Measurements from ENCODE around the gene WDTC1.
"Not testable (repeated sequence)": the region's sequence is repeated elsewhere in the genome, so short reads cannot be mapped to it uniquely, and the experiment has no call there.

The WDTC1 gene

DNA sequence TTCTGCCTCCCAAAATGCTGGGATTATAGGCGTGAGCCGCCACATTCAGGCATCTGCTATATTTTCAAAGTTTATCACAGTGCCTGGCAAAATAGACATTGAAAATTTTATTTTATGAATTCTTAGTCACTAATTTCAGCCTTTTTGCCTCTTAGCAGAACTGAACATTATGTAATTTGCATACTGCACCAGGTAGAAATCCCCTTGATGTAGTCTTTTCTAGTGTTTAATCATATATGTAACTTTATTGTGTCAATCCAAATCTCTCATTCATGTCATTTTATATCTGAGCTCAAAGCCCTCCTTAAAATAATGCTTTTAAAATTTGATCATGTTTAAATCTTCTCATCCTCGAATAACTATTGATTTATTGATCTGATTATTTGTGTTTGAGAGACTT, 19.2 kb downstream of the WDTC1 start:
- H3K4me1 ChIP-seq (ENCODE audit: control insufficient read depth, insufficient read depth, low read length): no peaks in the 10 kb centered on the region
- H3K9me3 ChIP-seq (ENCODE audit: control insufficient read depth, insufficient read depth, low read depth, low read length): no peaks in the 10 kb centered on the region
- no peaks in the 10 kb centered on the region for H3K27me3 ChIP-seq (ENCODE audit: control insufficient read depth, insufficient read depth, low read length)
- no peaks in the 10 kb centered on the region for H3K36me3 ChIP-seq (ENCODE audit: control insufficient read depth, insufficient read depth, low read length)
- no peak overlapping the region for H3K27ac ChIP-seq (ENCODE audit: low read depth, low read length)
- no peak overlapping the region for H3K9ac ChIP-seq (ENCODE audit: low read length)
- H3K4me3 ChIP-seq (ENCODE audit: low read depth, low read length): no peak overlapping the region

DNA sequence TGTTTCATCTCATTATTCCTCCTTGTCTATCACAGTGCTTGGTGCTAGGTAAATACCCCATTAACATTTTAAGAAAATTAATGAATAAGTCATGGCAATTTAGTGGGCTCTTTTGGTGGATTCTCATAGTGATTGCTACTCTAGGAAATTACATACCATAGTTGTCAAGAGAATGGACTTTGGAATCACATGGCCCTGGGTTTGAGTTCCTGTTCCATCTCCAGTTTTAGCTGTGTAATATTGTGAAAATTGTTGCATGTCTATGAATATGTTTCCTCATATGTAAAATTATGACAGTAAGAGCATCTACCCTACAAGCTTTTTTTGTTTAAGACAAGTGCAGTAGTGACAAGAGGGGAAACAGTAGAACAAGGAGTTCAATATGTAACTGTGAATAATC, 20.7 kb downstream of the WDTC1 start:
- no peaks in the 10 kb centered on the region for H3K36me3 ChIP-seq (ENCODE audit: control insufficient read depth, insufficient read depth, low read length)
- no peak overlapping the region for H3K27ac ChIP-seq (ENCODE audit: low read depth, low read length)
- no peak overlapping the region for H3K4me3 ChIP-seq (ENCODE audit: low read depth, low read length)
- no peaks in the 10 kb centered on the region for H3K9me3 ChIP-seq (ENCODE audit: control insufficient read depth, insufficient read depth, low read depth, low read length)
- no peak overlapping the region for H3K9ac ChIP-seq (ENCODE audit: low read length)
- no peaks in the 10 kb centered on the region for H3K27me3 ChIP-seq (ENCODE audit: control insufficient read depth, insufficient read depth, low read length)
- H3K4me1 ChIP-seq (ENCODE audit: control insufficient read depth, insufficient read depth, low read length): no peaks in the 10 kb centered on the region

DNA sequence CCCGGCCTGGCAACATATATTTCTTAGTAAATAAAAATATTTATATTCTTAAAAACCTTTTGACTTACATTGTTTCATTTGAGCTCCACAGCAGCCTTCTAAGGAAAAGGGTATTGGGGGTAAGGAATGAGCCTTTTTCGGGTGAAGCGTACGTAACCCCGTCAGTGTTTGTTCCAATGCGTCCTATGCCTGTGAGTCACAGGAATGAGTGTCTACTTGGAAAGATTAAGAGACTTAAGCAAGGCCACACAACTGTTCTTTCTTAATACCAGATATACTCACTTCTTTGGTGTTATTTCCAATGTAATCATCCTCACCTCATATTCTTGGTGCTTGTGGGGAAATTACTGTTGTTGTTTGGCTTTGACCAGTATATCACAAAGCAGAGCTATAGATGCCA, 22.7 kb downstream of the WDTC1 start:
- Histone ChIP-seq H3K27ac (ENCODE audit: low read depth, low read length) (no peak overlapping the region), H3K36me3 (ENCODE audit: control insufficient read depth, insufficient read depth, low read length) (no peaks in the 10 kb centered on the region), H3K27me3 (ENCODE audit: control insufficient read depth, insufficient read depth, low read length) (no peaks in the 10 kb centered on the region), H3K4me3 (ENCODE audit: low read depth, low read length) (no peak overlapping the region), H3K9ac (ENCODE audit: low read length) (no peak overlapping the region), H3K9me3 (ENCODE audit: control insufficient read depth, insufficient read depth, low read depth, low read length) (no peaks in the 10 kb centered on the region), H3K4me1 (ENCODE audit: control insufficient read depth, insufficient read depth, low read length) (no peaks in the 10 kb centered on the region)

DNA sequence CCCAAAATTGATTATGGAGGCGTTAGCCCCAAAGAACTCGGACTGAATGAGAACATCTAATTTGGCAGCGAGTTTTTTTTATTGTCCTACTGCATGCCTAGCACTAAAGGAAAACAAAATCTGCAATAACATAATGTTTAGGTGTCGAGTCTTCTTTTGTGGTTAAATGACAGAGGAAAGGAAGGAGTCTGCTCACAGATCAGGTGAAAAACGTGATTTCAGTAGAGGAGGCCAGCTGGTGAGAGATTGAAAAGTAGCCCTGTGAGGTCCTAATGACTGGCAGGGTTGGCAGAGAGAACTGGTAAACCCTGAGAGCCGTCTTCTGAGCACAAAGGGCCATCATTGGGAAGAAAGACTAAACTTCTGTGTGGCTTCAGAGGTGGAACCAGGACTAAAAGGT, 24.2 kb downstream of the WDTC1 start:
- peaks cover 4% of the 10 kb centered on the region; the same call in 1 of the 2 replicates for H3K36me3 ChIP-seq (ENCODE audit: control insufficient read depth, insufficient read depth, low read length)
- H3K27ac ChIP-seq (ENCODE audit: low read depth, low read length): no peak overlapping the region
- H3K4me1 ChIP-seq (ENCODE audit: control insufficient read depth, insufficient read depth, low read length): no peaks in the 10 kb centered on the region
- no peak overlapping the region for H3K9ac ChIP-seq (ENCODE audit: low read length)
- H3K27me3 ChIP-seq (ENCODE audit: control insufficient read depth, insufficient read depth, low read length): no peaks in the 10 kb centered on the region
- H3K4me3 ChIP-seq (ENCODE audit: low read depth, low read length): no peak overlapping the region
- no peaks in the 10 kb centered on the region for H3K9me3 ChIP-seq (ENCODE audit: control insufficient read depth, insufficient read depth, low read depth, low read length)

DNA sequence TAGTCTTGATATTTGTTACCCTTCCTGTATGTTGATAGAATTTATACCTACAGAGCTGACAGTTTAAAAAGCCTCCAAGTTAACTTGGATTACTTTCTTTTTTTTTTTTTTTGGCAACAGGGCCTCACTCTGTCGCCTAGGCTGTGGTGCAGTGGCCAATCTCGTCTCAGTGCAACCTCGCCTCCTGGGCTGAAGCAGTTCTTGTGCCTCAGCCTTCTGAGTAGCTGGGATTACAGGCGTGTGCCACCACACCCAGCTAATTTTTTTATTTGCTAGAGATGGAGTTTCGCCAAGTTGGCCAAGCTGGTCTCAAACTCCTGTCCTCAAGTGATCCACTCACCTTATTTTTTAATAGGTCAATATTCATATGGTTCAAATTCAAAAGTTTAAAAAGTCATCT, 32.7 kb downstream of the WDTC1 start:
- Histone ChIP-seq H3K36me3 (ENCODE audit: control insufficient read depth, insufficient read depth, low read length) (peaks cover 6% of the 10 kb centered on the region; the same call in 1 of the 2 replicates), H3K9ac (ENCODE audit: low read length) (no peak overlapping the region)

DNA sequence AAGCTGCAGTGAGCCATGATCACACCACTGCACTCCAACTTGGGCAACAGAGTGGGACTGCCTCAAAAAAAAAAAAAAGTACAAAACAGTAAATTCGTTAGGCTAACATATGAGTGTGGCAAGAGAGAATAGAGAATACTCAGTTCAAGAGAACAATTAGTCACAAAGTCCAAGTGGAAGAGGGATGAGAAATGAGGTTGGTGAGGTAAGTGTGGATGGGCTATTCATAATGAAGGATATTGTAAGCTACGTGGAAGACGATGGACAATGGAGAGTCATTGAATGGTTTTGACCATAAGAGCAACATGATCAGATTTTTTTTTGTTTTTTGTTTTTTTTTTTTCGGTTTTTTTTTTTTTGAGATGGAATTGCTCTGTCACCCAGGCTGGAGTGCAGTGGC, 34.8 kb downstream of the WDTC1 start:
- Histone ChIP-seq H3K4me3 (ENCODE audit: low read depth, low read length) (no peak overlapping the region), H3K27ac (ENCODE audit: low read depth, low read length) (no peak overlapping the region), H3K9ac (ENCODE audit: low read length) (no peak overlapping the region), H3K4me1 (ENCODE audit: control insufficient read depth, insufficient read depth, low read length) (no peaks in the 10 kb centered on the region), H3K9me3 (ENCODE audit: control insufficient read depth, insufficient read depth, low read depth, low read length) (no peaks in the 10 kb centered on the region), H3K36me3 (ENCODE audit: control insufficient read depth, insufficient read depth, low read length) (no peaks in the 10 kb centered on the region), H3K27me3 (ENCODE audit: control insufficient read depth, insufficient read depth, low read length) (no peaks in the 10 kb centered on the region)

More for the DNA sequence above, 32.7 kb downstream of the WDTC1 start:
- no peak overlapping the region for H3K4me3 ChIP-seq (ENCODE audit: low read depth, low read length)
- no peak overlapping the region for H3K27ac ChIP-seq (ENCODE audit: low read depth, low read length)
- H3K27me3 ChIP-seq (ENCODE audit: control insufficient read depth, insufficient read depth, low read length): no peaks in the 10 kb centered on the region
- H3K4me1 ChIP-seq (ENCODE audit: control insufficient read depth, insufficient read depth, low read length): no peaks in the 10 kb centered on the region
- H3K9me3 ChIP-seq (ENCODE audit: control insufficient read depth, insufficient read depth, low read depth, low read length): no peaks in the 10 kb centered on the region

DNA sequence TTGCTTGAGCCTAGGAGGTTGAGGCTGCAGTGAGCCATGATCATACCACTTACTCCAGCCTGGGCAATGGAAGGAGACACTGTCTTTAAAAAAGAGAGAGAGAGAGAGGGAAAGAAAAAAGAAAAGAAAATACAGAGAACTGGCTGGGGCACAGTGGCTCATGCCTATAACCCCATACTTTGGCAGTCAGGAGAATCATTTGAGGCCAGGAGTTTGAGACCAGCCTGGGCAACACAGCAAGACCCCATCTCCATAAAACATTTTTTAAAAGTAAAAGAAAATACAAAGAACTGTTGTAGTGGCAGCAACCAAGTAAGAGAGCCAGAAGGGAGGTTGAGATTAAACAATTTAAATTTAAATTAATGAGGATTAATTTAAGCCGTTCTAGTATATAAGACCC, 39.8 kb downstream of the WDTC1 start:
- no peak overlapping the region for H3K4me3 ChIP-seq (ENCODE audit: low read depth, low read length)
- H3K36me3 ChIP-seq (ENCODE audit: control insufficient read depth, insufficient read depth, low read length): no peaks in the 10 kb centered on the region
- 0 out of 2 replicates have a peak, but pooled peaks cover 2% of the 10 kb centered on the region for H3K9me3 ChIP-seq (ENCODE audit: control insufficient read depth, insufficient read depth, low read depth, low read length)

DNA sequence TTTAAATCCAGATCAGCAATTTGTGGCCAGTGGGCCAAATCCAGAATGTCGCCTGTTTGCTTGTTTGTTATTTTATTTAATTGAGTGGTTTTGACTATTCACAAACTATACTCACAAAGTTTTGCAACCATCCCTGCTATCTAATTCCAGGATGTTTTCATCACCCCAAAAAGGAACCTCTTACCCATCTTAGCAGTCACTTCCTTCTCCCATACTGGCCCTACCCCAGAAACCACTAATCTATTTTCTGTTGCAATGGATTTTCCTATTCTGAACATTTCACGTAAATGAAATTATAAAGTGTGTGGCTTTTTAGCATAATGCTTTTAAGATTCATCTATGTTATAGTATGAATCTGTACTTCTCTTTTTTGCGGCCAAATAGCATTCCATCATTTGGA, 41.3 kb downstream of the WDTC1 start:
- H3K27me3 ChIP-seq (ENCODE audit: control insufficient read depth, insufficient read depth, low read length): no peaks in the 10 kb centered on the region
- H3K36me3 ChIP-seq (ENCODE audit: control insufficient read depth, insufficient read depth, low read length): no peaks in the 10 kb centered on the region
- H3K9ac ChIP-seq (ENCODE audit: low read length): no peak overlapping the region
- no peak overlapping the region for H3K27ac ChIP-seq (ENCODE audit: low read depth, low read length)
- no peaks in the 10 kb centered on the region for H3K4me1 ChIP-seq (ENCODE audit: control insufficient read depth, insufficient read depth, low read length)
- no peak overlapping the region for H3K4me3 ChIP-seq (ENCODE audit: low read depth, low read length)
- H3K9me3 ChIP-seq (ENCODE audit: control insufficient read depth, insufficient read depth, low read depth, low read length): 0 out of 2 replicates have a peak, but pooled peaks cover 2% of the 10 kb centered on the region

More for the DNA sequence above, 39.8 kb downstream of the WDTC1 start:
- H3K27ac ChIP-seq (ENCODE audit: low read depth, low read length): no peak overlapping the region
- H3K27me3 ChIP-seq (ENCODE audit: control insufficient read depth, insufficient read depth, low read length): no peaks in the 10 kb centered on the region
- H3K9ac ChIP-seq (ENCODE audit: low read length): no peak overlapping the region
- no peaks in the 10 kb centered on the region for H3K4me1 ChIP-seq (ENCODE audit: control insufficient read depth, insufficient read depth, low read length)

DNA sequence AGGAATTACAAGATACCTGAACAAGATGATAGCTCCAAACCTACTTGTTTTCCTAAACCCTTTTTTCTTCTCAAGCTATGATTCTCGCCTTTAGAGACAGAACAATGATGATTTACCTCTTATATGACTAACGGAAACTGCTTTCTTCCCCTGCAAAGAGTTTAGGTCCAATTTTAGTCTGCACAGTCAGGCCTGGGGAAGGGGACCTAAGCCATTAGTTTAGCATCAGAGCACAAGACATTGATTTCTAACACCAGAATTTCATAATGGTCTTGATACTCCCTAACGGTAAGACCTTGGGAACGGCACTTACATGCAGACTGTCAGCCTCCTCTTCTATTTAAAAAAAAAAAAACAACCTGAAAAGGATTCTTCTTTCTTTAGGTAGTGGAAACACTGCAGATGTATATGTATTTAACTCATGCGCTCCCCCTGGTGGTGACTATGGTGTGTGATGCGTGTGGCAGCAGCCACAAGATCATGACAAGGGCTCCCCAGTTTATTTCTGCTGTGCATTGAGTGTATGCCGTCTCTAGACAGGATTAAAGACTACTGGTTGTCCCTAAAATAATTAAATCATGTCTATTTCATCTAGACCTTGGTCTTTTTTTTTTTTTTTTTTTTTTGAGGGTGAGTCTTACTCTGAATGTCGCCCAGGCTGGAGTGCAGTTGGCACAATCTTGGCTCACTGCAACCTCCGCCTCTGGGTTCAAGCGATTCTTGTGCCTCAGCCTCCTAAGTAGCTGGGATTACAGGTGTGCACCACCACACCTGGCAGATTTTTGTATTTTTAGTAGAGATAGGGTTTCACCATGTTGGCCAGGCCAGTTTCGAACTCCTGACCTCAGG, 50.2 kb downstream of the WDTC1 start:
- Histone ChIP-seq H3K4me3 (ENCODE audit: low read depth, low read length) (no peak overlapping the region), H3K4me1 (ENCODE audit: control insufficient read depth, insufficient read depth, low read length) (no peaks in the 10 kb centered on the region), H3K27ac (ENCODE audit: low read depth, low read length) (no peak overlapping the region), H3K27me3 (ENCODE audit: control insufficient read depth, insufficient read depth, low read length) (no peaks in the 10 kb centered on the region), H3K9ac (ENCODE audit: low read length) (no peak overlapping the region), H3K9me3 (ENCODE audit: control insufficient read depth, insufficient read depth, low read depth, low read length) (no peaks in the 10 kb centered on the region), H3K36me3 (ENCODE audit: control insufficient read depth, insufficient read depth, low read length) (peaks cover 7% of the 10 kb centered on the region)

DNA sequence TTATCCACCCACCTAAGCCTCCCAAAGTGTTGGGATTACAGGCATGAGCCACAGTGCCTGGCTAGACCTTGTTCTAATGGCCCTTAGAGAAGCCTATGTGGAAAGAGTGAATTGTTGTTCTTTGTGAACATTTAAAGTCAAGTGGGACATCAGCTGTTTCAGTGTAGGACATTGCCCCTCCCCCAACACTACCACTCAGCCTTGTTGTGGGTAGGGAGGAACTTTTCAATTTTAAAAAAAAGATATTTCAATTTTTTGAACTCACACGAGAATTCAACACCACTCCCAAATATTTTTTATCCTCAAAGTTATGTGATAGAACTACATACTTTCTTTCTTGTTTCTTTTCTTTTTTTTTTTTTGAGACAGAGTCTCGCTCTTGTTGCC, 50.8 kb downstream of the WDTC1 start:
- no peak overlapping the region for H3K4me3 ChIP-seq (ENCODE audit: low read depth, low read length)
- H3K9ac ChIP-seq (ENCODE audit: low read length): no peak overlapping the region
- H3K27ac ChIP-seq (ENCODE audit: low read depth, low read length): no peak overlapping the region
- H3K36me3 ChIP-seq (ENCODE audit: control insufficient read depth, insufficient read depth, low read length): peaks cover 7% of the 10 kb centered on the region
- no peaks in the 10 kb centered on the region for H3K9me3 ChIP-seq (ENCODE audit: control insufficient read depth, insufficient read depth, low read depth, low read length)
- no peaks in the 10 kb centered on the region for H3K27me3 ChIP-seq (ENCODE audit: control insufficient read depth, insufficient read depth, low read length)
- H3K4me1 ChIP-seq (ENCODE audit: control insufficient read depth, insufficient read depth, low read length): no peaks in the 10 kb centered on the region

DNA sequence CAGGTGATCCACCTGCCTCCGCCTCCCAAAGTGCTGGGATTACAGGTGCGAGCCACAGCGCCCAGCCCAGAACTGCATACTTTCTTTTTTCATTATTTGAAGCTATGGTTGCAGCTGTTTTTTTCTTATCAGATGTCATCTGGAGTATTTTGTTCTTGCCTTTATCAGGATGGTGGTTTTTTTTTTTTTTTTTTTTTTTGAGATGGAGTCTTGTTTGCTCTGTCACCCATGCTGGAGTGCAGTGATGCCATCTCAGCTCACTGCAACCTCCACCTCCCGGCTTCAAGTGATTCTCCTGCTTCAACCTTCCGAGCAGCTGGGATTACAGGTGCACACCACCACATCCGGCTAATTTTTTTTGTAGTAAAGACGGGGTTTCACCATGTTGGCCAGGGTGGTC, 51.4 kb downstream of the WDTC1 start:
- not testable (repeated sequence) for H3K27ac ChIP-seq (ENCODE audit: low read depth, low read length); H3K9ac ChIP-seq (ENCODE audit: low read length); H3K27me3 ChIP-seq (ENCODE audit: control insufficient read depth, insufficient read depth, low read length); H3K4me3 ChIP-seq (ENCODE audit: low read depth, low read length); H3K9me3 ChIP-seq (ENCODE audit: control insufficient read depth, insufficient read depth, low read depth, low read length); H3K4me1 ChIP-seq (ENCODE audit: control insufficient read depth, insufficient read depth, low read length)
- H3K36me3 ChIP-seq (ENCODE audit: control insufficient read depth, insufficient read depth, low read length): peaks cover 11% of the 10 kb centered on the region
